PFSK-1 (cell line): ENCODE results near the gene ELF4.

Experiments used
- FOXP2 ChIP-seq: optimal IDR thresholded peaks from 2 replicates; pipeline ENCODE3; 2011; ENCODE audit warnings: borderline replicate concordance, control low read depth, inconsistent platforms; ENCODE audit not compliant: insufficient read depth; ENCODE audit errors: extremely low read length, extremely low read depth
- POLR2AphosphoS5 ChIP-seq: IDR thresholded peaks from 2 replicates; pipeline ENCODE4 v1.6.1; 2012; ENCODE audit warnings: low read depth, mild to moderate bottlenecking, control low read depth, low read length, moderate library complexity
- REST ChIP-seq, 2 experiments: IDR thresholded peaks; 2 replicates each; pipeline versions ENCODE4 v1.6.1 to v1.8.0; 2011 to 2012; ENCODE audit warnings: low read depth in 2 of 2, low read length in 2 of 2, control low read depth in 1 of 2, inconsistent platforms in 1 of 2, mild to moderate bottlenecking in 1 of 2, moderate library complexity in 1 of 2; ENCODE audit not compliant: insufficient read depth in 1 of 2
- SIN3A ChIP-seq: IDR thresholded peaks from 2 replicates; pipeline ENCODE4 v1.6.1; 2012; ENCODE audit warnings: mild to moderate bottlenecking, low read length, moderate library complexity, borderline replicate concordance; ENCODE audit not compliant: insufficient read depth
- TAF1 ChIP-seq: IDR thresholded peaks from 2 replicates; pipeline ENCODE4 v1.6.1; 2012; ENCODE audit warnings: low read length, control low read depth, borderline replicate concordance; ENCODE audit not compliant: insufficient read depth

- TF ChIP-seq SIN3A (no peak), TAF1 (no peak), POLR2AphosphoS5 (no peak), REST (IDR thresholded peaks at IDR 0.05; ENCODE audit: insufficient read depth in 1 of 2, low read depth in 2 of 2, low read length in 2 of 2) (no peak), FOXP2 (no peak)
Measured at GRCh38 chrX:130039847-130040246, 70.5 kb downstream of the ELF4 start.
